K562 (cell line): ENCODE results near the gene HOXB1. TPM values are rescaled to one million over a fixed set of nuclear protein-coding genes. Genes with fewer than 3 reads are reported as not detected.

ENCODE experiments used
- BRD4 ChIP-seq: fragments of 200-600 bp; sonication (generic); IDR thresholded peaks from 2 replicates; pipeline ENCODE4 v1.6.1; 2017; ENCODE audit warnings: inconsistent platforms
- CAMTA2 ChIP-seq: fragments of 250-450 bp; sonication (Bioruptor Pico); conservative IDR thresholded peaks from 2 replicates; pipeline ENCODE4 v1.5.1; 2022
- ETS2 ChIP-seq: IDR thresholded peaks from 2 replicates; pipeline ENCODE4 v1.6.1; 2016; ENCODE audit warnings: borderline replicate concordance, missing genetic modification characterization, mild to moderate bottlenecking, moderate library complexity, missing compliant biosample characterization; ENCODE audit not compliant: poor library complexity, severe bottlenecking
- FOXP1 ChIP-seq: sonication (generic); formaldehyde crosslinking; IDR thresholded peaks from 2 replicates; pipeline ENCODE4 v1.8.0; 2022; ENCODE audit warnings: mild to moderate bottlenecking, missing genetic modification reagents
- HEY1 ChIP-seq: fragments of 250-450 bp; sonication (Bioruptor Pico); IDR thresholded peaks from 2 replicates; pipeline ENCODE4 v1.5.0; 2020; ENCODE audit warnings: mild to moderate bottlenecking, moderate library complexity, borderline replicate concordance
- IFI16 ChIP-seq: fragments of 250-450 bp; sonication (Bioruptor Pico); IDR thresholded peaks from 2 replicates; pipeline ENCODE4 v2.1.2; 2022; ENCODE audit warnings: mild to moderate bottlenecking, inconsistent platforms
- JUN ChIP-seq, 2 experiments: sonication (generic) in 1 of 2; formaldehyde crosslinking in 1 of 2; IDR thresholded peaks; 2 replicates each; pipeline versions ENCODE4 v1.6.1 to v1.8.0; 2012 to 2022; ENCODE audit warnings: borderline replicate concordance in 2 of 2, mild to moderate bottlenecking in 2 of 2, improper control_type of control experiment in 1 of 2, low read depth in 1 of 2, low read length in 1 of 2, missing genetic modification reagents in 1 of 2
- KLF16 ChIP-seq: IDR thresholded peaks from 2 replicates; pipeline ENCODE4 v1.6.1; 2016; ENCODE audit warnings: antibody characterized with exemption
- MAZ ChIP-seq, 2 experiments: fragments of 450-650 bp in 1 of 2; sonication (generic) in 1 of 2; formaldehyde crosslinking; IDR thresholded peaks in 1 of 2; conservative IDR thresholded peaks in 1 of 2; 2 replicates each; pipeline versions ENCODE4 v1.4.0 to v1.5.0; 2020; ENCODE audit warnings: mild to moderate bottlenecking in 1 of 2, missing genetic modification reagents in 1 of 2
- NELFE ChIP-seq: IDR thresholded peaks from 2 replicates; pipeline ENCODE4 v1.6.1; 2011; ENCODE audit warnings: mild to moderate bottlenecking; ENCODE audit not compliant: insufficient read depth, insufficient read length
- POLR2A ChIP-seq: fragments of 450-650 bp; conservative IDR thresholded peaks from 2 replicates; pipeline ENCODE4 v1.6.1; 2016
- POLR3A ChIP-seq: IDR thresholded peaks from 2 replicates; pipeline ENCODE4 v1.6.1; 2011; ENCODE audit warnings: borderline replicate concordance, mild to moderate bottlenecking, moderate library complexity; ENCODE audit not compliant: insufficient read length, insufficient read depth; ENCODE audit errors: extremely low read depth
- PYGO2 ChIP-seq: fragments of 450-650 bp; IDR thresholded peaks from 2 replicates; pipeline ENCODE4 v1.6.1; 2016; ENCODE audit warnings: mild to moderate bottlenecking, missing genetic modification characterization, moderate library complexity, missing compliant biosample characterization
- RUNX1 ChIP-seq: sonication (generic); IDR thresholded peaks from 2 replicates; pipeline ENCODE4 v1.6.1; 2016; ENCODE audit warnings: antibody characterized with exemption, low read depth
- SMARCA5 ChIP-seq: fragments of 450-650 bp; IDR thresholded peaks from 2 replicates; pipeline ENCODE4 v1.6.1; 2016
- SUPT5H ChIP-seq: fragments of 450-650 bp; IDR thresholded peaks from 2 replicates; pipeline ENCODE4 v1.6.1; 2016
- TCF7 ChIP-seq: sonication (generic); IDR thresholded peaks from 2 replicates; pipeline ENCODE4 v1.6.1; 2016; ENCODE audit warnings: antibody characterized with exemption, borderline replicate concordance
- THAP7 ChIP-seq: fragments of 250-450 bp; sonication (Bioruptor Pico); IDR thresholded peaks from 2 replicates; pipeline ENCODE4 v1.5.0; 2021
- YBX1 ChIP-seq: fragments of 450-650 bp; IDR thresholded peaks from 2 replicates; pipeline ENCODE4 v1.7.1; 2016; ENCODE audit warnings: mild to moderate bottlenecking
- ZBED1 ChIP-seq: IDR thresholded peaks from 2 replicates; pipeline ENCODE4 v1.6.1; 2014
- ZBTB11 ChIP-seq, 3 experiments: fragments of 200-800 bp in 1 of 3; fragments of 250-450 bp in 1 of 3; fragments of 450-650 bp in 1 of 3; sonication (Bioruptor Pico) in 1 of 3; sonication (Bioruptor generic) in 1 of 3; formaldehyde crosslinking in 1 of 3; IDR thresholded peaks; 2 replicates each; pipeline versions ENCODE4 v1.6.1 to v1.8.0; 2016 to 2022; ENCODE audit warnings: mild to moderate bottlenecking in 2 of 3, missing genetic modification characterization in 2 of 3, missing compliant biosample characterization in 1 of 3, moderate library complexity in 1 of 3
- ZBTB2 ChIP-seq: fragments of 450-650 bp; IDR thresholded peaks from 2 replicates; pipeline ENCODE4 v1.6.1; 2016; ENCODE audit warnings: antibody characterized with exemption
- ZNF766 ChIP-seq: fragments of 200-800 bp; sonication (Bioruptor generic); conservative IDR thresholded peaks from 2 replicates; pipeline ENCODE4 v1.6.1; 2016; ENCODE audit warnings: missing genetic modification characterization, missing compliant biosample characterization
- polyA plus RNA-seq, 8 experiments: library from polyadenylated mRNA; depleted of rRNA in 4 of 8; stranded (reverse) in 5 of 8; unstranded in 3 of 8; fragments of >200 nt; fragmentation: Nextera tagmentation in 2 of 8; fragmentation: Illumina TruSeq in 1 of 8; extraction: Ambion mirVana in 2 of 8; extraction: Trizol in 1 of 8; gene quantifications; 2 replicates each; pipeline versions ENCODE4 v1.2.1 to v1.2.3, GENCODE V29; 2011 to 2014; ENCODE audit warnings: inconsistent platforms in 1 of 8, missing spikeins in 1 of 8
- total RNA-seq, 7 experiments: library from RNA; depleted of rRNA in 6 of 7; stranded (reverse); fragments of >200 nt in 6 of 7; fragmentation: Illumina TruSeq in 2 of 7; extraction: Trizol in 2 of 7; gene quantifications; 2 replicates each; pipeline versions ENCODE4 v1.2.1 to v1.2.3, GENCODE V29; 2011 to 2021; ENCODE audit warnings: low replicate concordance in 1 of 7

Gene HOXB1
- total and polyA plus RNA-seq, 9 of the 15 experiments (the other 6 are each of a cell fraction or from before 2014, with no cell fraction given): 0.04 TPM; not detected in 8

GRCh38 chr17:48578616-48579470 is 48.0 kb upstream of the HOXB1 start (continued):
- TF ChIP-seq ZBTB11 (CRISPR knock-in tag; IDR thresholded peaks at IDR 0.05) (peak in 1 of 3 experiments; percentile 10; a peak in 1 of 6 replicates), POLR3A (no peak), KLF16 (no peak), CAMTA2 (CRISPR knock-in tag) (no peak), ZBED1 (no peak), PYGO2 (tag) (no peak), FOXP1 (CRISPR knock-in tag) (no peak), ETS2 (tag) (no peak), TCF7 (no peak), ZNF766 (CRISPR knock-in tag) (no peak; the same call in 1 of the 2 replicates), ZBTB2 (peak; percentile 59), YBX1 (no peak), BRD4 (0 out of 2 replicates have a peak, but pooled peaks have one; percentile 30), MAZ (CRISPR knock-in tag; conservative IDR thresholded peaks at IDR 0.05 in 1 of 2, IDR thresholded peaks at IDR 0.05 in 1 of 2) (peak in 1 of 2 experiments; percentile 66; a peak in 3 of 4 replicates), SMARCA5 (no peak), JUN (IDR thresholded peaks at IDR 0.05; ENCODE audit: borderline replicate concordance, low read depth, low read length) (no peak), JUN (CRISPR knock-in tag; IDR thresholded peaks at IDR 0.05; ENCODE audit: borderline replicate concordance) (no peak), THAP7 (CRISPR knock-in tag) (no peak), POLR2A (peak; percentile 73), SUPT5H (peak; percentile 38), NELFE (no peak), HEY1 (CRISPR knock-in tag) (no peak), IFI16 (CRISPR knock-in tag) (no peak), RUNX1 (no peak)
